GM23248 (cell line): ENCODE results near the gene PIP4K2A. TPM values are rescaled to one million over a fixed set of nuclear protein-coding genes. Genes with fewer than 3 reads are reported as not detected.
A peak's percentile ranks its signal among the peaks of the same experiment; 100 is the strongest.

Source experiments
- DNase-seq: peaks from one replicate; pipeline ENCODE4 v3.0.0-alpha.2; 2015
- H2AFZ ChIP-seq: fragments of 200-600 bp; sonication (generic); 2 replicates; pipeline ENCODE4 v1.6.1; 2016; ENCODE audit warnings: antibody characterized with exemption
- H3F3A ChIP-seq: fragments of 200-600 bp; sonication (generic); 2 replicates; pipeline ENCODE4 v1.6.1; 2016; ENCODE audit warnings: mild to moderate bottlenecking, antibody characterized with exemption, mixed run types; ENCODE audit not compliant: insufficient read depth
- H3K27ac ChIP-seq: fragments of 200-600 bp; sonication (generic); 2 replicates; pipeline ENCODE4 v1.5.1; 2016; ENCODE audit warnings: mild to moderate bottlenecking
- H3K27me3 ChIP-seq: fragments of 200-600 bp; sonication (generic); replicated peaks from 2 replicates; pipeline ENCODE4 v1.6.1; 2016; ENCODE audit warnings: mild to moderate bottlenecking; ENCODE audit not compliant: insufficient read depth
- H3K36me3 ChIP-seq: fragments of 200-600 bp; sonication (generic); 2 replicates; pipeline ENCODE4 v1.6.1; 2016; ENCODE audit warnings: low read depth, mild to moderate bottlenecking
- H3K4me1 ChIP-seq: fragments of 200-600 bp; sonication (generic); 2 replicates; pipeline ENCODE4 v1.6.1; 2016; ENCODE audit warnings: mild to moderate bottlenecking; ENCODE audit not compliant: insufficient read depth
- H3K4me2 ChIP-seq: fragments of 200-600 bp; sonication (generic); one replicate; pipeline ENCODE4 v1.6.1; 2016; ENCODE audit warnings: mild to moderate bottlenecking; ENCODE audit not compliant: unreplicated experiment
- H3K4me3 ChIP-seq: fragments of 200-600 bp; sonication (generic); 2 replicates; pipeline ENCODE4 v1.5.1; 2016; ENCODE audit warnings: mild to moderate bottlenecking
- H3K79me2 ChIP-seq: fragments of 200-600 bp; sonication (generic); 2 replicates; pipeline ENCODE4 v1.6.1; 2016; ENCODE audit warnings: mild to moderate bottlenecking; ENCODE audit not compliant: insufficient read depth
- H3K9ac ChIP-seq: fragments of 200-600 bp; sonication (generic); 2 replicates; pipeline ENCODE4 v1.6.1; 2016; ENCODE audit warnings: mild to moderate bottlenecking
- H3K9me2 ChIP-seq: fragments of 200-600 bp; sonication (generic); 2 replicates; pipeline ENCODE4 v1.6.1; 2016; ENCODE audit warnings: mixed run types, mild to moderate bottlenecking, moderate library complexity; ENCODE audit not compliant: insufficient read depth
- H3K9me3 ChIP-seq: fragments of 200-600 bp; sonication (generic); one replicate; pipeline ENCODE4 v1.6.1; 2017; ENCODE audit warnings: low read depth
- H4K20me1 ChIP-seq: fragments of 200-600 bp; sonication (generic); 2 replicates; pipeline ENCODE4 v1.6.0; 2016; ENCODE audit not compliant: insufficient read depth
- EZH2 ChIP-seq: fragments of 200-600 bp; sonication (generic); IDR thresholded peaks from 2 replicates; pipeline ENCODE4 v1.6.1; 2018; ENCODE audit warnings: antibody characterized with exemption, mild to moderate bottlenecking; ENCODE audit not compliant: insufficient read depth, poor library complexity, severe bottlenecking
- EZH2phosphoT487 ChIP-seq: fragments of 200-600 bp; sonication (generic); IDR thresholded peaks from 2 replicates; pipeline ENCODE4 v1.6.1; 2018; ENCODE audit warnings: antibody characterized with exemption, moderate library complexity, mild to moderate bottlenecking, low read depth; ENCODE audit not compliant: insufficient read depth
- WGBS, 2 experiments: methylation state at CpG; one replicate each; pipeline ENCODE4 v1.1.6; 2015 to 2017; ENCODE audit warnings: low lambda C conversion rate in 2 of 2, low coverage in 1 of 2; ENCODE audit errors: missing lambda C conversion rate in 2 of 2; 5-methylcytosine and 5-hydroxymethylcytosine counted together
- in situ Hi-C: fragments of 300-500 bp; cut with MboI; formaldehyde crosslinking; loops from 2 replicates; pipeline ENCODE4 v1.15.0; 2020
- polyA plus RNA-seq: library from polyadenylated mRNA; unstranded; fragments of >200 nt; fragmentation: Nextera tagmentation; extraction: Ambion mirVana; gene quantifications from 2 replicates; pipeline ENCODE4 v1.2.1, GENCODE V29; 2016
- total RNA-seq: library from RNA; depleted of rRNA; stranded (reverse); fragments of >200 nt; shearing (Covaris generic); gene quantifications from 2 replicates; pipeline ENCODE4 v1.2.3, GENCODE V29; 2014

PIP4K2A gene
- total and polyA plus RNA-seq, 2 experiments from 2014 or later, result 19.8 to 26.9 TPM

DNA sequence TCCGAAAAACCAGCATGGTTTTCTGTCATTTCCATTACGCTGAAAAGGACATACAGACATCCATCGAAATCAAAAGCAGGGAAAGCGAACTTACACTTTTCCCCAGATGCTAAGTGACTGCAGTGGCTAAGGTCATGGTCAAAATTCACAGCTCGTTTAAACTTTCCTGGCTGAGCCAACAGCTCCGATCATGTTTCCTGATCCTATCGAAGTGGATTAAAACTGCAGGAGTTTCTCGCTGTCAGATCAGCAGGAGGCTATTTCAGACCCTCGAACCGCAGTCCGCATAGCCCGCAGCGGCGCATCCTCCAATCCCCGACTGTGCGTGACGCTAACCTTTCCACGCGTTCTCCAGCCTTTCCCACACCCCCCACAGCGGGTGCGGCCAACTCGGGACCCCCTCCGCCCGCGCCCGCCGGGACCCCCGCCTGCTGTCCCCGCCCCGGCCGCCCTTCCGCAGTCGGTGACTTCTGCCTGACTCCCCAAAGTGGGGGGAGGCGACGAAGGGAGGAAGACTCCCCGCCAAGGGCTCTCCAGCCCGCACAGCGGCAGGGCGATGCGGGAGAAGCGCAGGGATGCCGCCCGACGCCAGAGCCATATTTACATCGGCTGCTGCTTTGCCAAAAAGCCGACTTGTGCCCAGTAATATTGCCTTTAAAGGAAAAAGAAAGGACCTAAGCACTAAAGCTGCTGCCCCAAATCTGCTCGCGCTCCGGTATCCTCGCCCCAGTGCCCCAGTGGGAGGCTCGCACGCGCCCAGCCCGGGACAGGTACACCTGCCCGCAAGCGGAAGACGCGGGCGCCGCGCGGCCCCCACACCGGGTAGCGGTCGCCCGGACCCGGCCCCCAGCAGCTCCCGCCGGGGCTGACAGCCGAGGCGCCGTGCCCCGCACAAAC is 1.2 kb downstream of the PIP4K2A start:
- TF ChIP-seq EZH2phosphoT487 (no peak), EZH2 (no peak)
- Histone ChIP-seq H3K4me1 (peaks cover 16% of the 10 kb centered on the region), H3K4me3 (peak overlapping the region; percentile 82), H3F3A (peaks cover 16% of the 10 kb centered on the region), H4K20me1 (no peaks in the 10 kb centered on the region), H3K9ac (peak overlapping the region; percentile 79), H2AFZ (peak overlapping the region; percentile 71), H3K27ac (peak overlapping the region; percentile 52), H3K27me3 (no peaks in the 10 kb centered on the region), H3K9me2 (no peaks in the 10 kb centered on the region), H3K9me3 (no peaks in the 10 kb centered on the region), H3K4me2 (peak overlapping the region; percentile 89), H3K36me3 (no peaks in the 10 kb centered on the region), H3K79me2 (peaks cover 53% of the 10 kb centered on the region)
- WGBS, 2 experiments, result 1% methylated on average over 51 to 70 of the region's 73 CpGs
- in situ Hi-C loops, result no loop called here
- DNase-seq, result peak; percentile 66

GRCh38 chr10:22712211-22712955 is 2.0 kb downstream of the PIP4K2A start:
- no peaks in the 10 kb centered on the region for H3K27me3 ChIP-seq
- TF ChIP-seq EZH2phosphoT487, result no peak
- TF ChIP-seq EZH2, result no peak
- H3K9ac ChIP-seq, result peak overlapping the region; percentile 79
- H3K36me3 ChIP-seq, result no peaks in the 10 kb centered on the region
- peaks cover 61% of the 10 kb centered on the region for H3K79me2 ChIP-seq
- peaks cover 16% of the 10 kb centered on the region for H3K4me1 ChIP-seq
- DNase-seq, result peak; percentile 74
- peak overlapping the region; percentile 71 for H2AFZ ChIP-seq
- H3K9me2 ChIP-seq, result no peaks in the 10 kb centered on the region
- H3K4me3 ChIP-seq, result peak overlapping the region; percentile 82
- H3K27ac ChIP-seq, result peak overlapping the region; percentile 52
- H3F3A ChIP-seq, result peaks cover 16% of the 10 kb centered on the region
- peak overlapping the region; percentile 89 for H3K4me2 ChIP-seq
- 4 to 5% methylated on average over 8 of the region's 8 CpGs for WGBS, 2 experiments
- no peaks in the 10 kb centered on the region for H4K20me1 ChIP-seq
- in situ Hi-C loops, result no loop called here
- no peaks in the 10 kb centered on the region for H3K9me3 ChIP-seq

GRCh38 chr10:22711373-22711772 is 3.0 kb downstream of the PIP4K2A start:
- no peak for TF ChIP-seq EZH2
- TF ChIP-seq EZH2phosphoT487, result no peak
- in situ Hi-C loops, result no loop called here

GRCh38 chr10:22710139-22710745 is 4.1 kb downstream of the PIP4K2A start:
- H3K4me3 ChIP-seq, result no peak overlapping the region
- H3K4me2 ChIP-seq, result no peak overlapping the region
- in situ Hi-C loops, result no loop called here
- 90 to 93% methylated on average over 10 of the region's 10 CpGs for WGBS, 2 experiments
- H3K36me3 ChIP-seq, result no peaks in the 10 kb centered on the region
- no peaks in the 10 kb centered on the region for H3K27me3 ChIP-seq
- no peak overlapping the region for H3K27ac ChIP-seq
- no peak overlapping the region for H2AFZ ChIP-seq
- no peak for DNase-seq
- H3K4me1 ChIP-seq, result peaks cover 16% of the 10 kb centered on the region
- H3K79me2 ChIP-seq, result peaks cover 82% of the 10 kb centered on the region
- no peaks in the 10 kb centered on the region for H3K9me3 ChIP-seq
- H4K20me1 ChIP-seq, result no peaks in the 10 kb centered on the region
- TF ChIP-seq EZH2 (no peak), EZH2phosphoT487 (no peak)
- H3K9ac ChIP-seq, result no peak overlapping the region
- no peaks in the 10 kb centered on the region for H3K9me2 ChIP-seq
- H3F3A ChIP-seq, result peaks cover 16% of the 10 kb centered on the region

More at GRCh38 chr10:22711373-22711772, 3.0 kb downstream of the PIP4K2A start:
- H3K27me3 ChIP-seq, result no peaks in the 10 kb centered on the region
- no peaks in the 10 kb centered on the region for H3K9me2 ChIP-seq
- H3K9ac ChIP-seq, result no peak overlapping the region
- H3F3A ChIP-seq, result peaks cover 16% of the 10 kb centered on the region
- peak overlapping the region; percentile 52; the same call in 1 of the 2 replicates for H3K27ac ChIP-seq
- H3K4me1 ChIP-seq, result peaks cover 16% of the 10 kb centered on the region
- H3K36me3 ChIP-seq, result no peaks in the 10 kb centered on the region
- peaks cover 71% of the 10 kb centered on the region for H3K79me2 ChIP-seq
- no peak overlapping the region for H2AFZ ChIP-seq
- 81 to 83% methylated on average over 3 of the region's 3 CpGs for WGBS, 2 experiments
- no peak for DNase-seq
- H3K4me2 ChIP-seq, result peak overlapping the region; percentile 89
- no peak overlapping the region for H3K4me3 ChIP-seq
- H4K20me1 ChIP-seq, result no peaks in the 10 kb centered on the region
- no peaks in the 10 kb centered on the region for H3K9me3 ChIP-seq
